Bronchial epithelial cell (primary cell): ENCODE data around the gene STK26. TPM values are rescaled to one million over a fixed set of nuclear protein-coding genes. Genes with fewer than 3 reads are reported as not detected.

ENCODE experiments used
- DNase-seq: peaks from one replicate; pipeline ENCODE4 v3.0.0-alpha.2; 2010; ENCODE audit warnings: low read depth
- FAIRE-seq: peaks from 2 replicates; lab custom pipeline; 2011; peaks lifted over from hg19 to GRCh38; lab: Jason Lieb, UNC
- H3K27me3 ChIP-seq: 2 replicates; pipeline ENCODE4 v1.5.1; 2011; ENCODE audit warnings: low read length; ENCODE audit not compliant: control insufficient read depth, insufficient read depth
- H3K36me3 ChIP-seq: 2 replicates; pipeline ENCODE4 v1.5.1; 2011; ENCODE audit warnings: low read length; ENCODE audit not compliant: control insufficient read depth, insufficient read depth
- H3K4me3 ChIP-seq: 2 replicates; pipeline ENCODE4 v1.5.1; 2011; ENCODE audit warnings: mild to moderate bottlenecking, low read depth, low read length, control low read depth
- total RNA-seq: library from RNA; depleted of rRNA; stranded (reverse); fragments of >200 nt; gene quantifications from 2 replicates; pipeline ENCODE4 v1.2.1, GENCODE V29; 2014
- TF ChIP-seq, protein P1 (sequence below): IDR thresholded peaks from 2 replicates; pipeline ENCODE4 v1.5.1; 2011; ENCODE audit warnings: mild to moderate bottlenecking, moderate library complexity, low read length, control low read depth, inconsistent platforms; ENCODE audit not compliant: insufficient read depth, severe bottlenecking

The STK26 gene
- total RNA-seq, 1 donor from 2014 or later: 47.9 TPM

DNA sequence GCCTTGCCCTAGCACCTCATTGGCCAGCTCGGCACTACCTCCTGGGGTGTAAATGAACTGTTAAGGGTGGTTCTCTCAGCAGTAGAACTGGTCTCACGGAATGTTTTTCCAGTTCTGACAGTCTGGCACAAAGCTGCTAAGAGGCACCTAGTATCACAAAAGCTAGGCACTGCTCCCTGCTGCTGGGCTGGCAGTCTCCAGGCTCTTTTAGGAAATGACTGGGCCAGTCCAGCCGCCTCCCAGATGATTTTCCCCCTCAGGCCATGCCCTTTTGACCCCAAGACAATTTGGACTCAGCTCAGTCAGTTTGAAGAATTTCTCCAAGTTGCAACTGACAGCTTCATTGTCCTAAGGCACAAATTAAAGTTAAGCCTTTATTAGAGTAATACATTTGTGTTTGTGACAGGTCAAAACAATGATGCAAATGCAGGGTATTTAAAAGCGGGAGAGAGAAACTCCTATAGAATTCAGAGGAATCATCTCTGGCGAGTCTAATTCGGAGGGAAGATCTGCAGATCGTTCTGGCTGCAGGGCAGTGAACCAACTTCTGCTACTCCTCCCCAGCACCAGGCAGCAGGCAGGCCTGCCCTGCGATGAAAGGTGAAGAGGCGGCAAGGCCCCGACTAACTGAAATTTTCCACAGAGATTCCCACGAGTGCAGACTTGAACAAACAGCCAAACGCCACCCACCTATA lies 96.9 kb downstream of the STK26 start:
- FAIRE-seq (no peak), DNase-seq (no peak)
- TF ChIP-seq, protein P1, sequence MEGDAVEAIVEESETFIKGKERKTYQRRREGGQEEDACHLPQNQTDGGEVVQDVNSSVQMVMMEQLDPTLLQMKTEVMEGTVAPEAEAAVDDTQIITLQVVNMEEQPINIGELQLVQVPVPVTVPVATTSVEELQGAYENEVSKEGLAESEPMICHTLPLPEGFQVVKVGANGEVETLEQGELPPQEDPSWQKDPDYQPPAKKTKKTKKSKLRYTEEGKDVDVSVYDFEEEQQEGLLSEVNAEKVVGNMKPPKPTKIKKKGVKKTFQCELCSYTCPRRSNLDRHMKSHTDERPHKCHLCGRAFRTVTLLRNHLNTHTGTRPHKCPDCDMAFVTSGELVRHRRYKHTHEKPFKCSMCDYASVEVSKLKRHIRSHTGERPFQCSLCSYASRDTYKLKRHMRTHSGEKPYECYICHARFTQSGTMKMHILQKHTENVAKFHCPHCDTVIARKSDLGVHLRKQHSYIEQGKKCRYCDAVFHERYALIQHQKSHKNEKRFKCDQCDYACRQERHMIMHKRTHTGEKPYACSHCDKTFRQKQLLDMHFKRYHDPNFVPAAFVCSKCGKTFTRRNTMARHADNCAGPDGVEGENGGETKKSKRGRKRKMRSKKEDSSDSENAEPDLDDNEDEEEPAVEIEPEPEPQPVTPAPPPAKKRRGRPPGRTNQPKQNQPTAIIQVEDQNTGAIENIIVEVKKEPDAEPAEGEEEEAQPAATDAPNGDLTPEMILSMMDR: no peak
- no peaks in the 10 kb centered on the region for H3K27me3 ChIP-seq
- no peaks in the 10 kb centered on the region for H3K36me3 ChIP-seq
- no peak overlapping the region for H3K4me3 ChIP-seq

DNA sequence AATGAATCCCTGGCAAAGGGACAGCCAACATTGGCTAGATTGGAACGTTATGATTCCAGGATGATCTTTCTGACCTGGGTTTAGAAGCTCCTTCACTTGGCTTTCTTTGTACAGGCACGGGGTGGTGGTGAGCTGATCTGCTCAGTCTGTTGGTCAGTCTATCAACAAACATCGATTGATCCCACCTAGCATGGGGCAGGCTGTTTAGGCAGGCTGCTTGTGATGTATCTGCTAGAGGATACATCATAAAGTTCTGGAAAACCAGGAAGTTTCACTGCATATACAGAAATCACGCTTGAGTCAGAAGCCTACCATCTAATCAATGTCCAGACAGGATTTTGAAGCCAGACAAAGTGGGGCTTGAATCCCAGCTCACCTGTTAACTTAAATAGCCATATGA lies 97.8 kb downstream of the STK26 start:
- TF ChIP-seq, protein P1: no peak
- Histone ChIP-seq H3K4me3 (no peak overlapping the region), H3K27me3 (no peaks in the 10 kb centered on the region), H3K36me3 (no peaks in the 10 kb centered on the region)
- FAIRE-seq (peak; percentile 68), DNase-seq (no peak)

Other genes starting within 250 kb of the STK26 start
- not detected in 2 replicates for gene FRMD7, start 104.7 kb downstream of the STK26 start, total RNA-seq
- gene RAP2C, start 196.1 kb downstream of the STK26 start, total RNA-seq: 27.9 and 29.4 TPM in 2 replicates